ENCODE data around the gene FOXC2.

The FOXC2 gene

DNA sequence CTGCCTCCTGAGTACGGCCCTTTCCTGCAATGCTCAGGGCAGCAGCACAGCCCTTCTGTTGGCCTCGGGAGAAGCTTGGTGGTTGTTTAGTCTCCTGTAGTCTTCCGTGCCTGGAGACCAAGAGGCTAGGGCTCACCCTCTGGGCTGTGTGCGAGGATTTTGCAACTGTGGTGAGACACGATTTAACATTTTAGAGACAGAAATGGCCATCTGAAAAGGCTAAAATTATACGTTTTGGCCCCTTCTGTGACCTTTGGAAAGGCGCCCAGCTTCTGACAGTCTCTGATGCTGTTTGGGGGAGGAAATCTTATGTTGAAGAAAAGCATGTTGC is 44.9 kb downstream of the FOXC2 start:
- no peak for DNase-seq (ENCODE audit: extremely low read depth, low read depth)
- TF ChIP-seq, protein P1, sequence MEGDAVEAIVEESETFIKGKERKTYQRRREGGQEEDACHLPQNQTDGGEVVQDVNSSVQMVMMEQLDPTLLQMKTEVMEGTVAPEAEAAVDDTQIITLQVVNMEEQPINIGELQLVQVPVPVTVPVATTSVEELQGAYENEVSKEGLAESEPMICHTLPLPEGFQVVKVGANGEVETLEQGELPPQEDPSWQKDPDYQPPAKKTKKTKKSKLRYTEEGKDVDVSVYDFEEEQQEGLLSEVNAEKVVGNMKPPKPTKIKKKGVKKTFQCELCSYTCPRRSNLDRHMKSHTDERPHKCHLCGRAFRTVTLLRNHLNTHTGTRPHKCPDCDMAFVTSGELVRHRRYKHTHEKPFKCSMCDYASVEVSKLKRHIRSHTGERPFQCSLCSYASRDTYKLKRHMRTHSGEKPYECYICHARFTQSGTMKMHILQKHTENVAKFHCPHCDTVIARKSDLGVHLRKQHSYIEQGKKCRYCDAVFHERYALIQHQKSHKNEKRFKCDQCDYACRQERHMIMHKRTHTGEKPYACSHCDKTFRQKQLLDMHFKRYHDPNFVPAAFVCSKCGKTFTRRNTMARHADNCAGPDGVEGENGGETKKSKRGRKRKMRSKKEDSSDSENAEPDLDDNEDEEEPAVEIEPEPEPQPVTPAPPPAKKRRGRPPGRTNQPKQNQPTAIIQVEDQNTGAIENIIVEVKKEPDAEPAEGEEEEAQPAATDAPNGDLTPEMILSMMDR (IDR thresholded peaks at IDR 0.05; ENCODE audit: low read depth, low read length), result no peak

DNA sequence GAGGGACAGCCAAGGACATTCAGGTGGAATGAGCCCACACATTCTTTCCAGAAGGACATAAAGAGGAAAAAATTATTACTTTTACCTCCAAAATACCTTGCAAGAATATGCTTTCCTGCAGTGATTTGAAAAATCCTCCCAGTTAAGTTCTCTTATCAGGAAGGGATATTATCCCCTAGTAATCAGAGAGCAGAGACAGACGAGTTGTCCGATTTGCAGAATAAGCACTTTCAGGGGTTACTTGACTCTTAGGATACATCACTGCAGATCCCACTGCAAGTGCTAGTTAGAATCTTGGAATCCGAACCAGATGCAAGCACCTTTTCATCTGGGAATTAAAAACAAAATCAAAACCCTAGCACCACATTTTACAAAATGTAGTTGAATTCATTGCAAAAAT is 45.3 kb downstream of the FOXC2 start:
- no peak for DNase-seq (ENCODE audit: extremely low read depth, low read depth)
- TF ChIP-seq, protein P1 (IDR thresholded peaks at IDR 0.05; ENCODE audit: low read depth, low read length), result no peak

DNA sequence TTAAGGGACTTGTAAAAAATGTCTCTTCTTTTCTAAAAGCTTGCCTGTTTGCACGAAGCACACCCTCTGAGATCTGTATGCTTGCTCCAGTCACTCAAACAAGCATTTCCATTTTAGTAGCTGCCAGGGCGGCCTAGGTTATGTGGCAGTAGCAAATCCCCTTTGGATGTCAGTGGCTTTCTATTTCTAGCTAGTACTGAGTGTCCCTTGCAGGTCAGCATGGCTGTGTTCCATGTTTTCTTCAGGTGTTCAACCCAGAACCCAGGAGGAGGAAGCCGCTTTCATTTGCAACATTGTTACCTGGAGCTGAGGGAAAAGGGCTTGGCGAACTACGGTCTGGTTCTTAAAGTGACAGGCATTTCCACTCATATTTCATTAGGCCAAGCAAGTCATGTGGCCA is 48.1 kb downstream of the FOXC2 start:
- no peak for DNase-seq (ENCODE audit: extremely low read depth, low read depth)
- TF ChIP-seq, protein P1 (IDR thresholded peaks at IDR 0.05; ENCODE audit: low read depth, low read length), result no peak

DNA sequence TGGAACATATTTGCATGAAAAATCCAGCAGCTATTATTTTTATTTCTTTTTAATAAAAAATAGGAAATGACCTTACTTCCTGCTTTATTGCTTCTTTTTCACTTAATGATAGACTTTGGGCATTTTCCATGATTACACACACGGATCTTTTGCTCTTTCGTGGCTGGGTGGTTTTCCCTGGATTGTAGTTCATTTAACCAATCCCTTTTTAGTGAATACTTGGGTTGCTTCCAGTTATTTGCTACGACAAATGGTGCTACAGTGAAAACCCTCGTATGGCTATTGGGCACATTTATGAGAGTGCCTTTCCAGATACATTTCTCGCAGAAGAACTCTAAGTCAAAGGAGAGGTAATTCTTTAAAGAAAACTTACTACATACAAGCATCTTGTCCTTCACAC is 50.3 kb downstream of the FOXC2 start:
- no peak for DNase-seq (ENCODE audit: extremely low read depth, low read depth)
- TF ChIP-seq, protein P1 (IDR thresholded peaks at IDR 0.05; ENCODE audit: low read depth, low read length), result no peak

DNA sequence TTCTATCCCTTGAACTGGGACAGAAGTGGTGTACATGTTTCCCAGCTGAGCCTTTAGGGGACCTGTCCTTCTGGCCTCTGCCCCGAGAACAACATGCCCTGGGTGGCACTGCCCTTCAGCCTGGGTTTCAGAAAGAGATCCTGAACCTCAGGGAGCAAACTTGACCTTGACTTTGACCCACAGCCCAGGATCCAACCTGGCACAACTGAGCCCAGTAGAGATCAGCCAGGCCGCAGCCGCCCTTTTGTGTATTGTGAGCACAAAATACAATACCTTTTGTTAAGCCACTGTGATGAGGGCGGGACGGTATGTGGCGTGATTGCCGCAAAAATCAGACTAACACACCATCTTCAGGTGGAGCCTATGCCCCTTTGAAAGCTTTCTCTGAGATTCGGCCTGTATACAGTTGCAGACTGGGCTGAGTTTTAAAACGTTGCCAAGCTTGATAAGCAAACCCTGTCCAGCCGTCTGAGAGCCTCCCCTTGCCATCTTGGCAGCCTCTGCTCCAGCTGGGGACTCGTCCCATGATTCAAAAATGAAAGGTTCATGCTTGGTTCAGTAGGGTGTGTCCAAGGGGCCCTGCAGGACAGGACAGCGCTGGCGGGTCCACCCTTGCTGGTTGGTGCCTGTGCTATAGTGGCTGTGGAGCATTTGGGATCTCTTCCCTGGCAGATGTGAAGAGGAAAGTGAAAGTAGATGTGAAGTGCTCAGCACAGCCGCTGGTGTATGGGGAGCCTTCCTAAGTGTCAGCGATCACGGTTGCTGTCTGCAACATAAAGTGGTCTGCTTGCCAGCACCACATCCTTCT is 52.0 kb downstream of the FOXC2 start:
- TF ChIP-seq, protein P1 (IDR thresholded peaks at IDR 0.05; ENCODE audit: low read depth, low read length), result no peak
- no peak for DNase-seq (ENCODE audit: extremely low read depth, low read depth)

Measured in AG09319 (cell line).